ENCODE results near the gene PLK5.
"Not testable (repeated sequence)": the region's sequence is repeated elsewhere in the genome, so short reads cannot be mapped to it uniquely, and the experiment has no call there.

Gene PLK5

GRCh38 chr19:1525343-1525742, 1.5 kb downstream of the PLK5 start:
- DNase-seq (ENCODE audit: low read depth), result no peak

GRCh38 chr19:1526066-1526778, 2.3 kb downstream of the PLK5 start:
- no peak for DNase-seq (ENCODE audit: low read depth)

- DNase-seq (ENCODE audit: low read depth), result no peak
These were observed 3.2 kb downstream of the PLK5 start for GRCh38 chr19:1526979-1527649.

- no peak for DNase-seq (ENCODE audit: low read depth)
These were observed 3.9 kb downstream of the PLK5 start for GRCh38 chr19:1527650-1528309.

- DNase-seq (ENCODE audit: low read depth), result no peak
These were observed 4.9 kb downstream of the PLK5 start for GRCh38 chr19:1528596-1529429.

GRCh38 chr19:1529430-1529816, 5.5 kb downstream of the PLK5 start:
- no peak for DNase-seq (ENCODE audit: low read depth)

- not testable (repeated sequence) for DNase-seq (ENCODE audit: low read depth)
These were observed 7.0 kb downstream of the PLK5 start for GRCh38 chr19:1530856-1531255.

- no peak for DNase-seq (ENCODE audit: low read depth)
These were observed 7.7 kb downstream of the PLK5 start for GRCh38 chr19:1531587-1531986.

GRCh38 chr19:1532003-1532402, 8.1 kb downstream of the PLK5 start:
- no peak for DNase-seq (ENCODE audit: low read depth)

GRCh38 chr19:1533510-1534150, 9.8 kb downstream of the PLK5 start:
- DNase-seq (ENCODE audit: low read depth), result no peak

GRCh38 chr19:1534972-1535371, 11.1 kb downstream of the PLK5 start:
- DNase-seq (ENCODE audit: low read depth), result no peak

- not testable (repeated sequence) for DNase-seq (ENCODE audit: low read depth)
These were observed 11.8 kb downstream of the PLK5 start for GRCh38 chr19:1535699-1536098.

- DNase-seq (ENCODE audit: low read depth), result no peak
These were observed 15.1 kb downstream of the PLK5 start for GRCh38 chr19:1538978-1539377.

- not testable (repeated sequence) for DNase-seq (ENCODE audit: low read depth)
These were observed 15.9 kb downstream of the PLK5 start for GRCh38 chr19:1539749-1540148.

GRCh38 chr19:1540365-1540925, 16.6 kb downstream of the PLK5 start:
- DNase-seq (ENCODE audit: low read depth), result no peak

GRCh38 chr19:1549332-1549945, 25.6 kb downstream of the PLK5 start:
- no peak for DNase-seq (ENCODE audit: low read depth)

- no peak for DNase-seq (ENCODE audit: low read depth)
These were observed 27.5 kb downstream of the PLK5 start for GRCh38 chr19:1551068-1552040.

- no peak for DNase-seq (ENCODE audit: low read depth)
These were observed 29.5 kb downstream of the PLK5 start for GRCh38 chr19:1553415-1553814.

GRCh38 chr19:1554968-1555367, 31.1 kb downstream of the PLK5 start:
- no peak for DNase-seq (ENCODE audit: low read depth)
